Common myeloid progenitor, CD34-positive (primary cell): ENCODE results near the gene FUT7.

ENCODE experiments used
- CTCF ChIA-PET: fragments of 350-600 bp; sonication (Branson Sonifier 250); formaldehyde crosslinking; loops from one replicate; lab custom pipeline; 2021; ENCODE audit warnings: antibody characterized with exemption; lab: Charles Lee
- POLR2A ChIA-PET: fragments of 350-600 bp; sonication (Branson Sonifier 250); formaldehyde crosslinking; loops from one replicate; lab custom pipeline; 2021; ENCODE audit warnings: antibody characterized with exemption; lab: Charles Lee
- DNase-seq, 3 donors: peaks; one replicate each; pipeline versions ENCODE4 v3.0.0 to v3.0.0-alpha.2; 2013
- H3K27ac ChIP-seq, 2 experiments: 1 replicate in 1 of 2; 2 replicates in 1 of 2; pipeline ENCODE4 v1.7.0; 2013; ENCODE audit warnings: inconsistent platforms in 2 of 2, low read length in 2 of 2, mild to moderate bottlenecking in 2 of 2, low read depth in 1 of 2, moderate library complexity in 1 of 2; ENCODE audit not compliant: severe bottlenecking in 2 of 2, insufficient read depth in 1 of 2, poor library complexity in 1 of 2
- H3K27me3 ChIP-seq, 5 experiments: replicated peaks in 2 of 5; 1 replicate in 3 of 5; 2 replicates in 2 of 5; pipeline versions ENCODE4 v1.6.1 to v1.7.0; 2013; ENCODE audit warnings: low read length in 4 of 5, mild to moderate bottlenecking in 2 of 5, moderate library complexity in 2 of 5, inconsistent platforms in 1 of 5; ENCODE audit not compliant: insufficient read depth in 5 of 5, control insufficient read depth in 4 of 5
- H3K36me3 ChIP-seq, 4 experiments: 1 replicate in 2 of 4; 2 replicates in 2 of 4; pipeline versions ENCODE4 v1.6.1 to v1.7.0; 2013; ENCODE audit warnings: low read length in 3 of 4, control low read depth in 1 of 4, mild to moderate bottlenecking in 1 of 4; ENCODE audit not compliant: control insufficient read depth in 4 of 4, insufficient read depth in 4 of 4
- H3K4me1 ChIP-seq, 4 experiments: 1 replicate in 3 of 4; 2 replicates in 1 of 4; pipeline versions ENCODE4 v1.6.1 to v1.7.1; 2013; ENCODE audit warnings: low read length in 3 of 4, mild to moderate bottlenecking in 3 of 4, control low read depth in 1 of 4, inconsistent platforms in 1 of 4, moderate library complexity in 1 of 4; ENCODE audit not compliant: control insufficient read depth in 4 of 4, insufficient read depth in 4 of 4; ENCODE audit errors: control extremely low read depth in 1 of 4
- H3K4me3 ChIP-seq, 7 experiments: 1 replicate in 4 of 7; 2 replicates in 3 of 7; pipeline versions ENCODE4 v1.5.1 to v1.7.0; 2013; ENCODE audit warnings: mild to moderate bottlenecking in 7 of 7, low read length in 6 of 7, moderate library complexity in 6 of 7, inconsistent platforms in 2 of 7, low read depth in 2 of 7, control low read depth in 1 of 7; ENCODE audit not compliant: insufficient read depth in 4 of 7, control insufficient read depth in 1 of 7; ENCODE audit errors: extremely low read depth in 1 of 7
- H3K9me3 ChIP-seq, 5 experiments: 1 replicate in 4 of 5; 2 replicates in 1 of 5; pipeline versions ENCODE4 v1.6.1 to v1.7.1; 2013; ENCODE audit warnings: low read length in 4 of 5, mild to moderate bottlenecking in 2 of 5, inconsistent platforms in 1 of 5, low read depth in 1 of 5, moderate library complexity in 1 of 5; ENCODE audit not compliant: control insufficient read depth in 4 of 5, insufficient read depth in 2 of 5; ENCODE audit errors: control extremely low read depth in 1 of 5
- WGBS: methylation state at CpG from one replicate; pipeline ENCODE4 v1.1.5; 2013; ENCODE audit not compliant: insufficient coverage; 5-methylcytosine and 5-hydroxymethylcytosine counted together

FUT7 gene

DNA sequence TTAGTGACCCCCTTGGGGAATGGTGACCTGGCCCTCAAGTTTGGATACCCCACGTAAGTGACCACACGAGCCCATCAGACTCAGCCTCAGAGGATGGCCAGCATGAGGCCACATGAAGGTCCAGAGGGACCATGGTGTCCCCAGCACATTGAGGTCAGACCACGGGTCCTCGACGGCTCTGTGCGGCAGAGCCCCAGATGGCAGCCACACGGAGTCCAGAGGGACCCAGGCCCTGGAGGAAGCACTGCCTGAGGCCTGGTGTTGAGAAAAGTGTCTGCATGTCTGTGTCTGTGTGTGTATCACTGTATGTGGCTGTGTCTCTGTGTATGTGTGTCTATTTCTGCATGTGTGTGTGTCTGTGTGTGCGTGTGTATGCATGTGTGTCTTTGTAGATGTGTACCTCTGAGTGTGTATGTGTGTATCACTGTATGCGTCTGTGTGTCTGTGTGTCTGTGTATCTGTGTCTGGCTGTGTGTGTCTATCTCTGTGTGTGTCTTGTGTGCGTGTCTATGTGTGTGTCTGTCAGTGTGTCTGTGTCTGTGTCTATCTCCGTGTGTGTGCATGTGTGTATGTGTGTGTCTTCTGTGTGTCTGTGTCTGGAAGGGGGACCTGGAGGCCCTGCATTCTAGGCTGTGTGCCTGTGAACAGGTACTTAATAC lies 48.1 kb downstream of the FUT7 start:
- H3K9me3 ChIP-seq = no peaks in the 10 kb centered on the region
- peaks cover 0 to 20% (median 11%) of the 10 kb centered on the region in 4 experiments for H3K4me1 ChIP-seq
- no peak for DNase-seq
- H3K36me3 ChIP-seq = no peaks in the 10 kb centered on the region
- no peak overlapping the region for H3K27ac ChIP-seq
- no peak overlapping the region for H3K4me3 ChIP-seq
- 83% methylated on average over 10 of the region's 11 CpGs for WGBS
- ChIA-PET POLR2A (no interaction called here), CTCF (no interaction called here)
- peaks cover 0 to 60% (median 14%) of the 10 kb centered on the region in 5 experiments for H3K27me3 ChIP-seq

DNA sequence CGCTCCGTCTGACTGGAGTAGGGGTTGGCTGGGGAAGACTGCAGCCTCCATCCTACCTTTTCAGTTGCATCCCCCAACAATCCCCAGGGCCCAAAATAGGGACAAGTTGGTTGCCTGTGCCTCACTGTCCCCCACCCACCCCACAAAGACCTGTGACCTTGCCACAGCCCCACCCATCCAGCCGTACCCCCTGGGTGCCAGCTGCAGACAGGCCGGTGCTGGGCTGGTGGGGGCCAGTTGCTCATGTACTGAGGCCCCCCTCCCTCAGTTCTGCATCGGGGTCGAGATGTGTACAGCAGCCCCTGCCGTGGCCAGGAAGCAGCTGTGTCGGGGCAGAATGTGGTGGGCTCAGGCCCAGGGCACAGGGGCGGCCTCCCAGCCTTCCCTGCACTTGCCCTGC lies 48.7 kb downstream of the FUT7 start:
- CTCF ChIA-PET = no interaction called here
- 74% methylated on average over 6 of the region's 9 CpGs for WGBS

DNA sequence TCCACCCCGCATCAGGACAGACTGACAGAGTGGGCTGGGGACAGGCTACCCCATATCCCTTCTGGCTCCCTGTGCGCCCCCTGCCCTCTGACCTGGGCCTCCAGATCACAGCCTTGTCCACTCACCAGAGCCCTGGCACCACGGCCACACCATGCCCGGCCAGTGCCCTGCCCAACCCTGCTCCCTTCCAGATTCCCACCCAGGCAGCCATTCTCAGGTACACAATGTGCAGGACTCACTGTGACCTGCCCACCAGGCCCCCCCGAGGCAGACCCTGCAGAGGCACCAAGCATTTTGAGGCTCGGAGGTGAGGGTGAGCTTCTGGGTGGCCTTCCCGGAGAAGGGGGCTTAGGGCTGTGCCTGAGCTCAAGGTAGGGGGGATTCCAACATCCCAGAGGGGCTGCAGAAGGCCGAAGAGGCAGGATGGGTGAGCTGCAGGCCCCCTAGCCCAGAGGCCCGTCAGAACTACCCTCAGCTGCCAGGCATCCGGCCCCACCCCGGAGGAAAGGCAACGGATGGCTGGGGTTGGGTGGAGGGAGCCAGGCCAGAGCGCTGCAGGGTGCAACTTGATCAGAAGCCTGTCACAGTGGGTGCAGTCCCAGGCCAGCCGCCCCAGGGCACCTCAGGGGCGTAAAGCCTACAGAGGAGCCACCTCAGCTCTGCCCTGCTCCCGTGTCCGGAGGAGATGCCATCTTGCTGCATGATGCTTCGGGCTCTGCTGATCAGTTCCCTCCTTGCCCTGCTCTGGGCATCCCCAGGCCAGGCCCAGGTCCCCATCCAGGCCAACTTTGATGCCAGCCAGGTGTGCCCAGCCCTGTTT lies 49.4 kb downstream of the FUT7 start, which contains the start of gene LCNL1:
Gene LCNL1 (plus strand): TSS at position 762 of the 820 bp plus-strand sequence. CDS start 594 bp downstream, outside the sequence.
- WGBS = 93% methylated on average over 14 of the region's 18 CpGs
- Histone ChIP-seq H3K9me3 (no peaks in the 10 kb centered on the region), H3K36me3 (no peaks in the 10 kb centered on the region), H3K4me3 (no peak within 1 kb of the TSS), H3K4me1 (peaks cover 0 to 29% (median 19%) of the 10 kb centered on the region in 4 experiments), H3K27me3 (peaks cover 0 to 56% (median 11%) of the 10 kb centered on the region in 5 experiments), H3K27ac (no peak within 1 kb of the TSS)
- no peak for DNase-seq
- CTCF ChIA-PET = interaction anchor here (1.0 to 1.6 kb wide), 3 partner anchors 10 to 47 kb away, joined by 3 to 4 read pairs (median 3); partner anchors contain the start of gene PAXX
- POLR2A ChIA-PET = no interaction called here

More for the DNA sequence above, 48.7 kb downstream of the FUT7 start:
- Histone ChIP-seq H3K27ac (no peak overlapping the region), H3K4me3 (no peak overlapping the region), H3K36me3 (no peaks in the 10 kb centered on the region), H3K27me3 (peaks cover 0 to 60% (median 13%) of the 10 kb centered on the region in 5 experiments), H3K9me3 (no peaks in the 10 kb centered on the region), H3K4me1 (peaks cover 0 to 21% (median 12%) of the 10 kb centered on the region in 4 experiments)
- DNase-seq = no peak
- POLR2A ChIA-PET = no interaction called here

DNA sequence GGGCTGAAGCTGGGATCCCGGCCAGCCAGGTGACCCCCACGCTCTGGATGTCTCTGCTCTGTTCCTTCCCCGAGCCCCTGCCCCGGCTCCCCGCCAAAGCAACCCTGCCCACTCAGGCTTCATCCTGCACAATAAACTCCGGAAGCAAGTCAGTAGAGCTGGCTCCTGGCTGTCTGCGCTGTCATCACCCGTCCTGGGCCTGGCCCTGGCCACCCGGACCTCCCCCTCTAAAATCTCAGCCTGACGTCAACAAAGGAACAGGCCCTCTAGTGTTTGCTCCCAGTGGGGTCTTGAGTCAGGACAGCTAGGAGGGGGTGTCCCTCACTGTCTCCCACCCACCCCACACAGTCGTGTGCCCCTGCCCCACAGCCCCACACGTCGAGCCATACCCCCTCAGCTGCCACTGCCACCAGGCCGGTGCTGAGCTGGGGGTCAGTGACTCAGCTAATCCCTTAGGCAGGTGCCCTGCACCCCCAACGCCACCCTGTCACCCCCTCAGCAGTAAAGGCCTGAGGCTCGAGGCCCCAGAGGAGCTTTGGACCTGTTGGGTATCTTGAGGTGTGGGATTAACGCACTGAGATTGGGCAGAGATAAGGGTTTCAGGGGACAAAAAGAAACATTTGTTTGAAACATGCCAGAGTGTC lies 50.2 kb downstream of the FUT7 start:
- Histone ChIP-seq H3K9me3 (no peaks in the 10 kb centered on the region), H3K4me3 (no peak overlapping the region), H3K27me3 (peaks cover 0 to 50% (median 11%) of the 10 kb centered on the region in 5 experiments), H3K4me1 (peaks cover 0 to 36% (median 25%) of the 10 kb centered on the region in 4 experiments), H3K27ac (no peak overlapping the region), H3K36me3 (no peaks in the 10 kb centered on the region)
- CTCF ChIA-PET = interaction anchor here (0.9 to 1.6 kb wide), 4 partner anchors 11 to 65 kb away, joined by 3 to 4 read pairs (median 3); partner anchors contain the start of gene PAXX
- 86% methylated on average over 11 of the region's 17 CpGs for WGBS
- DNase-seq = peak in 1 of 3 donors; percentile 13
- POLR2A ChIA-PET = no interaction called here

DNA sequence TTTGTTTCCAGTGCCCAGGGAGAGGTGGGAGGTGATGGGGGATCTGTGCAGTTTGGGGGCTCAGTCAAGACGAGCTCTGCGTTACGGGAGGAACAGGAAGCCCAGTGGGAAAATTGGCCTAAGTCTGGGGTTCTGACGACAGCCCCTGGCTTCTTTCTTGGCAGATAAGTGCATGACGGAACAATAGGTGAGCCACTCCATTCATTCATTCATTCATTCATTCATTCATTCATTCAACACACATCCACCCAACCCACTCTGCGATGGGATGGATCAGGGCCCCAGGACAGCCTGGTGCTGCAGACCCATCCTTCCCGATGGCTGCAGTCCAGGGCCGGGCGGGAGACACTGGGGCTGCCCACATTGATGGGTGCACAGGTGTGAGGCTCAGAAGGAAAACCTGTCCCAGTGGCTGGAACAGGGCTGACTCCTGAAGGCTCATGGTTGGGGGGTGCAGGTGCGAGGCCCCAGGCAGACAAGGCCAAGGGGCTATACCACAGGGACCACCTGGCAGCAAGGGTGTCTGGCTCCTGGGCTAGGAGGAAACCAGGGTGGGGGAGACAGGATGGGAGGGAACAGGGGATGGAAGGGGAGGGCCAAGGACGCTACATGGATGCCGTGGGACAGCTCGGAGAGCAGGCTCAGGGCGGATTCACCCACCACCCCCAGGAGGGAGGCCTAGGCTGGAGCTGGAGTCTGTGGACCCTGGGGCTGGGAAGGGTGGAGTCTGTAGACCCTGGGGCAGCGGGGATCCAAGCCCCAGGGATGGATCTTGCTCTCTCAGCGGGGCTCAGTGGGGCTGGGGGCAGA lies 51.0 kb downstream of the FUT7 start:
- Histone ChIP-seq H3K27me3 (peaks cover 0 to 43% (median 8%) of the 10 kb centered on the region in 5 experiments), H3K27ac (no peak overlapping the region), H3K4me1 (peaks cover 0 to 41% (median 33%) of the 10 kb centered on the region in 4 experiments), H3K9me3 (no peaks in the 10 kb centered on the region), H3K36me3 (no peaks in the 10 kb centered on the region), H3K4me3 (no peak overlapping the region)
- ChIA-PET POLR2A (no interaction called here), CTCF (interaction anchor here (0.9 to 1.6 kb wide), 2 partner anchors 12 to 66 kb away, joined by 3 read pairs; partner anchors contain the start of gene PAXX)
- DNase-seq = no peak
- WGBS = 98% methylated on average over 7 of the region's 16 CpGs
